PC-3 (cell line): ENCODE measurements around the gene DDT. TPM values are rescaled to one million over a fixed set of nuclear protein-coding genes. Genes with fewer than 3 reads are reported as not detected.
"Not testable (repeated sequence)": the region's sequence is repeated elsewhere in the genome, so short reads cannot be mapped to it uniquely, and the experiment has no call there.

Source experiments
- ATAC-seq: fragments of 200-7000 bp; cut with Tn5 transposase; 2 replicates; pipeline ENCODE4 v1.9.1; 2020; ENCODE audit warnings: mild to moderate bottlenecking, moderate library complexity
- BruUV-seq: library from RNA; stranded (reverse); fragments of 400-500 nt; replicated peaks from 2 replicates; lab custom pipeline; 2021; lab: Mats Ljungman, UMichigan
- CTCF ChIA-PET: fragments of 300-600 bp; sonication (Branson Sonifier 250); formaldehyde crosslinking; loops from one replicate; lab custom pipeline; 2022; ENCODE audit warnings: antibody characterized with exemption; lab: Charles Lee
- POLR2A ChIA-PET: fragments of 300-600 bp; sonication (Branson Sonifier 250); formaldehyde crosslinking; loops from one replicate; lab custom pipeline; 2022; ENCODE audit warnings: antibody characterized with exemption; ENCODE audit not compliant: unreplicated experiment; lab: Charles Lee
- DNase-seq: peaks from one replicate; pipeline ENCODE4 v3.0.0-alpha.2; 2015
- H2AFZ ChIP-seq: fragments of 300-600 bp; sonication (generic); 2 replicates; pipeline ENCODE4 v1.6.0; 2016; ENCODE audit warnings: antibody characterized with exemption, low read length
- H3F3A ChIP-seq: fragments of 300-600 bp; sonication (generic); one replicate; pipeline ENCODE4 v1.6.0; 2017; ENCODE audit warnings: antibody characterized with exemption, low read length, control low read depth, mild to moderate bottlenecking; ENCODE audit not compliant: unreplicated experiment
- H3K27ac ChIP-seq: fragments of 300-600 bp; sonication (generic); 2 replicates; pipeline ENCODE4 v1.5.1; 2016; ENCODE audit warnings: mild to moderate bottlenecking, low read length
- H3K27me3 ChIP-seq: fragments of 300-600 bp; sonication (generic); 2 replicates; pipeline ENCODE4 v1.6.1; 2016; ENCODE audit warnings: low read length, mixed read lengths
- H3K36me3 ChIP-seq: fragments of 300-600 bp; sonication (generic); 2 replicates; pipeline ENCODE4 v1.6.1; 2016; ENCODE audit warnings: low read depth, mixed run types, low read length, mixed read lengths
- H3K4me1 ChIP-seq: fragments of 300-600 bp; sonication (generic); 2 replicates; pipeline ENCODE4 v1.5.1; 2016; ENCODE audit warnings: low read length; ENCODE audit not compliant: insufficient read depth
- H3K4me2 ChIP-seq: fragments of 300-600 bp; sonication (generic); 2 replicates; pipeline ENCODE4 v1.6.0; 2016; ENCODE audit warnings: low read length
- H3K4me3 ChIP-seq: fragments of 300-600 bp; sonication (generic); 2 replicates; pipeline ENCODE4 v1.5.1; 2016; ENCODE audit warnings: mild to moderate bottlenecking, low read length, mixed read lengths
- H3K79me2 ChIP-seq: fragments of 300-600 bp; sonication (generic); 2 replicates; pipeline ENCODE4 v1.6.1; 2017; ENCODE audit warnings: low read length, mixed read lengths
- H3K9ac ChIP-seq: fragments of 300-600 bp; sonication (generic); 2 replicates; pipeline ENCODE4 v1.6.0; 2016; ENCODE audit warnings: mild to moderate bottlenecking, low read length
- H3K9me2 ChIP-seq: fragments of 300-600 bp; sonication (generic); replicated peaks from 2 replicates; pipeline ENCODE4 v1.6.1; 2016; ENCODE audit warnings: mixed run types, low read length, mixed read lengths
- H3K9me3 ChIP-seq: fragments of 300-600 bp; sonication (generic); 2 replicates; pipeline ENCODE4 v1.6.1; 2016; ENCODE audit warnings: low read length, mixed read lengths
- H4K20me1 ChIP-seq: fragments of 300-600 bp; sonication (generic); 2 replicates; pipeline ENCODE4 v1.6.1; 2016; ENCODE audit warnings: low read length, mixed read lengths
- EZH2 ChIP-seq: fragments of 300-600 bp; sonication (generic); IDR thresholded peaks from one replicate; pipeline ENCODE4 v1.6.1; 2017; ENCODE audit warnings: antibody characterized with exemption, mild to moderate bottlenecking, low read length; ENCODE audit not compliant: unreplicated experiment
- EZH2phosphoT487 ChIP-seq: fragments of 300-600 bp; sonication (generic); IDR thresholded peaks from 2 replicates; pipeline ENCODE4 v1.6.1; 2018; ENCODE audit warnings: mild to moderate bottlenecking, antibody characterized with exemption, low read length, borderline replicate concordance
- intact Hi-C: fragments of 100-400 bp; cut with micrococcal nuclease; formaldehyde crosslinking; loops from 2 replicates; pipeline ENCODE4 v1.9.0; 2023
- total RNA-seq: library from RNA; depleted of rRNA; stranded (reverse); fragments of >200 nt; gene quantifications from 2 replicates; pipeline ENCODE4 v1.2.3, GENCODE V29; 2014; rRNA removed
- TF ChIP-seq, protein P1 (sequence below): fragments of 300-600 bp; sonication (generic); conservative IDR thresholded peaks from 2 replicates; pipeline ENCODE4 v1.5.1; 2017; ENCODE audit warnings: antibody characterized with exemption, low read depth, mild to moderate bottlenecking, low read length

DDT gene
- total RNA-seq, 1 experiment from 2014 or later, result 203 TPM

DNA sequence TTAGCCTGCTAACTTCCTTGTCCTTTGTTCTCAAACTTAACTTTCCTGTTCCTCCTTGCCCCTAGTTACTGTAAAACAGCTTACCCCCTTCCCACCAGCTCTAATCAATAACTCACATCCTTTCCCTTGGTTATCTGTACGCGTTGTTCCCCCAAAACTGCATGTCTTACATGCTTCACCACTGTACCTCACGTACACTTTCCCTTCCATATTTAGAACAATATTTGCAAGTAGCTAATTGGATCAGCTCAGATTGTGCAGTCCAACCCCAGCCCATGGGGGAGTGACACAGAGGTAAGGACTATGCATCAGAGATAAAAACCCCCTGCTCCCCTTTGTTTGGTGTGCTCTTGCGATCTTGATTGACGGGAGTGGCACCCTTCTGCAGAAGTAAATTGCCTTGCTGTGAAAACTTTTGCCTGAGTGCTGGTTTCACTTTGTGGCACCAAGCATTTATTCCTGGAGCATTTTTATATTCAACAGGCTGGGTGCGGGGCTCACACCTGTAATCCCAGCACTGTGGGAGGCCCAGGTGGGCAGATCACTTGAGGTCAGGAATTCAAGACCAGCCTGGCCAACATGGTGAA is 49.1 kb downstream of the DDT start:
- Histone ChIP-seq H3K9me3 (no peaks in the 10 kb centered on the region), H3K4me3 (no peak overlapping the region), H3K9ac (no peak overlapping the region), H2AFZ (no peak overlapping the region), H3K36me3 (peaks cover 42% of the 10 kb centered on the region), H3K79me2 (no peaks in the 10 kb centered on the region), H3K27me3 (no peaks in the 10 kb centered on the region), H3K9me2 (no peaks in the 10 kb centered on the region), H3K4me2 (no peak overlapping the region), H3K4me1 (peaks cover 18% of the 10 kb centered on the region), H4K20me1 (no peaks in the 10 kb centered on the region), H3K27ac (no peak overlapping the region), H3F3A (no peaks in the 10 kb centered on the region)
- BruUV-seq, result no TSS peak
- DNase-seq (no peak), ATAC-seq (no peak)
- intact Hi-C loops, result no loop called here
- CTCF ChIA-PET, result no interaction called here
- POLR2A ChIA-PET, result no interaction called here
- TF ChIP-seq, protein P1, sequence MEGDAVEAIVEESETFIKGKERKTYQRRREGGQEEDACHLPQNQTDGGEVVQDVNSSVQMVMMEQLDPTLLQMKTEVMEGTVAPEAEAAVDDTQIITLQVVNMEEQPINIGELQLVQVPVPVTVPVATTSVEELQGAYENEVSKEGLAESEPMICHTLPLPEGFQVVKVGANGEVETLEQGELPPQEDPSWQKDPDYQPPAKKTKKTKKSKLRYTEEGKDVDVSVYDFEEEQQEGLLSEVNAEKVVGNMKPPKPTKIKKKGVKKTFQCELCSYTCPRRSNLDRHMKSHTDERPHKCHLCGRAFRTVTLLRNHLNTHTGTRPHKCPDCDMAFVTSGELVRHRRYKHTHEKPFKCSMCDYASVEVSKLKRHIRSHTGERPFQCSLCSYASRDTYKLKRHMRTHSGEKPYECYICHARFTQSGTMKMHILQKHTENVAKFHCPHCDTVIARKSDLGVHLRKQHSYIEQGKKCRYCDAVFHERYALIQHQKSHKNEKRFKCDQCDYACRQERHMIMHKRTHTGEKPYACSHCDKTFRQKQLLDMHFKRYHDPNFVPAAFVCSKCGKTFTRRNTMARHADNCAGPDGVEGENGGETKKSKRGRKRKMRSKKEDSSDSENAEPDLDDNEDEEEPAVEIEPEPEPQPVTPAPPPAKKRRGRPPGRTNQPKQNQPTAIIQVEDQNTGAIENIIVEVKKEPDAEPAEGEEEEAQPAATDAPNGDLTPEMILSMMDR, result no peak
- TF ChIP-seq EZH2phosphoT487 (no peak), EZH2 (no peak)

DNA sequence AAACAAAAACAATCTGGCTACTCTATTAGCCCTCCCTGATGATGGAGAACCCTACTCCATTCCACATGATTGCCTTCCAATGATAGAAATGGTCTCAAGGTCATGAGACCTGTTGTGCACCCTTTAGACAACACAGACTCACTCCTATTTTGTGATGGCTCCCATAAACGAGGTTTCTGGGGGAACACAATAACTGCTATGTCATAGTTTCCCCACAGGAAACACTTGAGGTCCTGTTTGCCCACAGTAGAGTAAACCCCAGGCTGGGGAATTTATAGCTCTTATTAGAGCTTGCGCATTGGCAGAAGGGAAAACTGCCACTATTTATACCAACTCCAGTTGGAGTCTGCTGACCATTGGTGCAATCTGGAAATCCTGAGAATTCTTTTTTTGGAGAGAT is 51.3 kb downstream of the DDT start:
- ATAC-seq, result no peak
- no peak overlapping the region for H3K9ac ChIP-seq
- no peaks in the 10 kb centered on the region for H3F3A ChIP-seq
- no peaks in the 10 kb centered on the region for H3K9me3 ChIP-seq
- DNase-seq, result no peak
- H3K4me1 ChIP-seq, result peaks cover 11% of the 10 kb centered on the region
- no peaks in the 10 kb centered on the region for H4K20me1 ChIP-seq
- no peak overlapping the region for H3K4me2 ChIP-seq
- H3K79me2 ChIP-seq, result no peaks in the 10 kb centered on the region
- POLR2A ChIA-PET, result no interaction called here
- CTCF ChIA-PET, result no interaction called here
- H3K36me3 ChIP-seq, result peaks cover 34% of the 10 kb centered on the region
- no peaks in the 10 kb centered on the region for H3K9me2 ChIP-seq
- intact Hi-C loops, result no loop called here
- H3K27ac ChIP-seq, result no peak overlapping the region
- no TSS peak for BruUV-seq
- no peaks in the 10 kb centered on the region for H3K27me3 ChIP-seq
- no peak overlapping the region for H2AFZ ChIP-seq
- H3K4me3 ChIP-seq, result no peak overlapping the region
- TF ChIP-seq EZH2phosphoT487, result no peak
- TF ChIP-seq, protein P1, result no peak
- no peak for TF ChIP-seq EZH2

DNA sequence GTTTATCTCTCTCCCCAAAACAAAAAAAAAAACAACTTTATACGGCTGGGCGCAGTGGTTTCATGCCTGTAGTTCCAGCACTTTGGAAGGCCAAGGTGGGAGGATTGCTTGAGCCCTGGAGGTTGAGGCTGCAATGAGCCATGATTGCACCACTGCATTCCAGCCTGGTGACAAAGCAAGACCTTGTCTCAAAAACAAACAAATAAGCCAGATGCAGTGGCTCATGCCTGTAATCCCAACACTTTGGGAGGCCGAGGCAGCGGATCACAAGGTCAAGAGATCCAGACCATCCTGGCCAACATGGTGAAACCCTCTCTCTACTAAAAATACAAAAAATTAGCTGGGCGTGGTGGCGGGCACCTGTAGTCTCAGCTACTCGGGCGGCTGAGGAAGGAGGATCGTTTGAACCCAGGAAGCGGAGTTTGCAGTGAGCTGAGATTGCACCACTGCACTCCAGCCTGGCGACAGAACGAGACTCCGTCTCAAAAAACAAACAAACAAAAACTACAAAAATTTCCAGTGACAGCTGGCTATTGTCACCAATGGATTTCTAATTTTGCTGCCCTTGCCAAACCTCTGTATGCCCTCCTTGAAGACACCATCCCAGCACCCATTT is 52.5 kb downstream of the DDT start:
- BruUV-seq, POLR2A ChIA-PET: not testable (repeated sequence)

More for the DNA sequence above, 52.5 kb downstream of the DDT start:
- Histone ChIP-seq H3K4me1 (peaks cover 11% of the 10 kb centered on the region), H3K36me3 (peaks cover 25% of the 10 kb centered on the region)
- H3K27ac ChIP-seq, H3F3A ChIP-seq, H3K27me3 ChIP-seq, H4K20me1 ChIP-seq, H3K79me2 ChIP-seq, intact Hi-C loops, H2AFZ ChIP-seq, CTCF ChIA-PET, H3K4me3 ChIP-seq, H3K9ac ChIP-seq, H3K9me3 ChIP-seq, H3K9me2 ChIP-seq, H3K4me2 ChIP-seq: not testable (repeated sequence)
- DNase-seq, result peak; percentile 47
- peak; percentile 27 for ATAC-seq

Other genes with a start within 250 kb of the DDT start
- 2.3 and 3.7 TPM in 2 replicates for gene ZNF70, start 223.3 kb downstream of the DDT start, total RNA-seq
- 0.77 TPM in 1 of 2 replicates, not detected in the other for gene VPREB3, start 220.0 kb downstream of the DDT start, total RNA-seq
- gene C22orf15, start 211.5 kb downstream of the DDT start, total RNA-seq, result not detected in 2 replicates
- 52.2 and 98.1 TPM in 2 replicates for gene CHCHD10, start 206.5 kb downstream of the DDT start, total RNA-seq
- 2.4 and 5.9 TPM in 2 replicates for gene MMP11, start 201.6 kb downstream of the DDT start, total RNA-seq
- 85.9 and 96.8 TPM in 2 replicates for gene SMARCB1, start 187.5 kb downstream of the DDT start, total RNA-seq
- gene DERL3, start 135.4 kb downstream of the DDT start, total RNA-seq, result not detected in 2 replicates
- 8.0 and 9.4 TPM in 2 replicates for gene SLC2A11, start 116.6 kb downstream of the DDT start, total RNA-seq
- gene MIF, start 80.1 kb downstream of the DDT start, total RNA-seq, result 884 and 957 TPM in 2 replicates
- gene GSTT2B, start 13.2 kb downstream of the DDT start, total RNA-seq, result 2.6 and 3.2 TPM in 2 replicates
- gene DDTL, start 7.6 kb downstream of the DDT start, total RNA-seq, result 0.73 TPM in 1 of 2 replicates, not detected in the other
- gene GSTT2, start 5.7 kb upstream of the DDT start, total RNA-seq, result not detected in 2 replicates
- not detected in 2 replicates for gene GSTT4, start 31.0 kb upstream of the DDT start, total RNA-seq
- 37.3 and 41.1 TPM in 2 replicates for gene CABIN1, start 36.9 kb upstream of the DDT start, total RNA-seq
- 1.3 and 1.6 TPM in 2 replicates for gene SUSD2, start 207.0 kb upstream of the DDT start, total RNA-seq